Activated CD8-positive, alpha-beta memory T cell treated with anti-CD3 and anti-CD28 coated beads for 48 hours (primary cell): ENCODE measurements around the gene FAM118B.

Experiments used
- DNase-seq, 3 experiments: peaks; one replicate each; pipeline ENCODE4 v3.0.0-alpha.2; 2020; ENCODE audit warnings: low read depth in 2 of 3, low spot score in 2 of 3

Gene FAM118B

GRCh38 chr11:126310200-126310991 is 98.8 kb downstream of the FAM118B start:
- DNase-seq, result peak in 1 of 3 experiments; percentile 35

- no peak for DNase-seq
Measured at GRCh38 chr11:126310992-126311310, 99.4 kb downstream of the FAM118B start.

DNA sequence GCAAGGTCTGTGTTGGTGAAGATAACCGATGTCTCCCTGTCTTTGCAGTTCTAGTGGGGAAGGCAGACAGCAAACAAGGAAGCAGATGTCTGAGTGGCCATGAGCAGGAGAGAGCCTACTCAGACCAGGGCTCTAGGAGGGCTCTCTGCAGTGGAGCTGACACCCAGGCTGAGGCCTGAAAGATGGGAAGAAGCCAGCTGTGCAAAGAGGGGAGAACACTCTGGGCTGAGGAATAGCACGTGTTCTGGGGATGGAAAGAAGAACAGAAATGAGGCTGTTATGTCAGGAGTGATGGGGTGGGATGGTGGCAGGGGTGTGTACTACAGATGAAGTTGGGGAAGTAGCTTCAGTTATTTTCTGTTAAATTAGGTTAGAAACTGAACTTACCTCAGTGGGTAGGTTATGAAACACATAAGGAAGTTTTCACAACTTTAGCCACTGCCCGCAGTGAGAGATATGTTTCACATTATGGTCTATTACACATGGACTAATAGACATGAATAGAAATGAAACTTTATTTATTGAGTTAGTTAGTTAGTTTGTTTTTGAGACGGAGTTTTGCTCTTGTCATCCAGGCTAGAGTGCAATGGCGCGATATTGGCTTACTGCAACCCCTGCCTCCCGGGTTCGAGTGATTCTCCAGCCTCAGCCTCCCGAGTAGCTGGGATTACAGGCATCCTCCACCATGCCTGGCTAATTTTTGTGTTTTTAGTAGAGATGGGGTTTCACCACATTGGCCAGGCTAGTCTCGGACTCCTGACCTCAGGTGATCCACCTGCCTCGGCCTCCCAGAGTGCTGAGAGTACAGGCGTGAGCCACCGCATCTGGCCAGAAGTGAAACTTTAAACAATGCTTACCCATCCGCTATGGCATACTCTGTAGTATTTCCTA is 100.1 kb downstream of the FAM118B start:
- DNase-seq, result no peak
